ENCODE data around the gene STK10.

- TF ChIP-seq CTCF (IDR thresholded peaks at IDR 0.05) (no peak), EZH2 (IDR thresholded peaks at IDR 0.05; ENCODE audit: borderline replicate concordance, insufficient read depth, low read depth, low read length, poor library complexity, severe bottlenecking) (no peak)
Observed at GRCh38 chr5:172150514-172151425, 37.3 kb downstream of the STK10 start.
